Transverse colon (tissue), 4 donors: ENCODE measurements around the gene CCDC34. TPM values are rescaled to one million over a fixed set of nuclear protein-coding genes. Genes with fewer than 3 reads are reported as not detected.

ENCODE experiments used
- DNase-seq: peaks from one replicate; pipeline ENCODE4 v3.0.0-alpha.2; 2019
- H3K27ac ChIP-seq, 4 donors: fragments of 200-600 bp; sonication (generic); 2 replicates each; pipeline ENCODE4 v1.5.1; 2016 to 2018; ENCODE audit warnings: inconsistent platforms in 4 of 4
- H3K27me3 ChIP-seq: fragments of 200-600 bp; sonication (generic); 2 replicates; pipeline ENCODE4 v1.5.1; 2017; ENCODE audit warnings: inconsistent platforms
- H3K36me3 ChIP-seq, 4 donors: fragments of 200-600 bp; sonication (generic); 2 replicates each; pipeline ENCODE4 v1.5.1; 2017 to 2019; ENCODE audit warnings: inconsistent platforms in 4 of 4
- H3K4me1 ChIP-seq, 4 donors: fragments of 200-600 bp; sonication (generic); 2 replicates each; pipeline ENCODE4 v1.5.1; 2017 to 2020; ENCODE audit warnings: inconsistent platforms in 4 of 4
- H3K4me3 ChIP-seq, 4 donors: fragments of 200-600 bp; sonication (generic); 1 replicate in 1 of 4; 2 replicates in 3 of 4; pipeline versions ENCODE4 v1.5.1 to v1.6.1; 2017 to 2019; ENCODE audit warnings: inconsistent platforms in 4 of 4
- H3K9me3 ChIP-seq, 2 donors: fragments of 200-600 bp; sonication (generic); 2 replicates each; pipeline ENCODE4 v1.5.1; 2017 to 2019; ENCODE audit warnings: inconsistent platforms in 2 of 2
- EP300 ChIP-seq: sonication (generic); formaldehyde crosslinking; IDR thresholded peaks from one replicate; pipeline ENCODE4 v1.6.1; 2017; ENCODE audit warnings: antibody characterized with exemption, low read depth
- POLR2A ChIP-seq: fragments of 450-650 bp; IDR thresholded peaks from one replicate; pipeline ENCODE4 v1.6.1; 2016; ENCODE audit warnings: antibody characterized with exemption, mild to moderate bottlenecking, moderate library complexity
- POLR2AphosphoS5 ChIP-seq, 3 donors: sonication (generic); formaldehyde crosslinking; IDR thresholded peaks; one replicate each; pipeline ENCODE4 v1.6.1; 2016; ENCODE audit warnings: antibody characterized with exemption in 3 of 3
- WGBS, 2 donors: methylation state at CpG; one replicate each; pipeline ENCODE4 v1.1.5; 2018; ENCODE audit warnings: low coverage in 1 of 2; 5-methylcytosine and 5-hydroxymethylcytosine counted together
- in situ Hi-C, 4 donors: fragments of 200-750 bp; cut with MboI; loops; one replicate each; pipeline versions ENCODE4 v1.15.0 to v1.15.1; 2017; ENCODE audit warnings: low sequenced_read_pairs in 3 of 4, low pct_ligation_motif_present in 1 of 4, low pct_unique_long_range_greater_than_20kb in 1 of 4
- intact Hi-C: fragments of 100-400 bp; cut with DNase I; formaldehyde crosslinking; loops from one replicate; pipeline ENCODE4 v1.15.1; 2023; ENCODE audit warnings: low total_unique reads
- total RNA-seq, 4 donors: library from RNA; depleted of rRNA; stranded (reverse); fragments of >200 nt; gene quantifications; one replicate each; pipeline ENCODE4 v1.1.0, GENCODE V29; 2016
- TF ChIP-seq, protein P1 (sequence below), 5 experiments: fragments of 200-600 bp in 3 of 5; fragments of 450-650 bp in 2 of 5; sonication (generic) in 3 of 5; IDR thresholded peaks; 1 replicate in 2 of 5; 2 replicates in 3 of 5; pipeline ENCODE4 v1.5.1; 2016 to 2017; ENCODE audit warnings: antibody characterized with exemption in 5 of 5, inconsistent platforms in 3 of 5, mild to moderate bottlenecking in 2 of 5, moderate library complexity in 1 of 5

Gene CCDC34
- total RNA-seq, 4 donors from 2014 or later: 0.40 to 6.8 (median 5.6) TPM; not detected in 1

DNA sequence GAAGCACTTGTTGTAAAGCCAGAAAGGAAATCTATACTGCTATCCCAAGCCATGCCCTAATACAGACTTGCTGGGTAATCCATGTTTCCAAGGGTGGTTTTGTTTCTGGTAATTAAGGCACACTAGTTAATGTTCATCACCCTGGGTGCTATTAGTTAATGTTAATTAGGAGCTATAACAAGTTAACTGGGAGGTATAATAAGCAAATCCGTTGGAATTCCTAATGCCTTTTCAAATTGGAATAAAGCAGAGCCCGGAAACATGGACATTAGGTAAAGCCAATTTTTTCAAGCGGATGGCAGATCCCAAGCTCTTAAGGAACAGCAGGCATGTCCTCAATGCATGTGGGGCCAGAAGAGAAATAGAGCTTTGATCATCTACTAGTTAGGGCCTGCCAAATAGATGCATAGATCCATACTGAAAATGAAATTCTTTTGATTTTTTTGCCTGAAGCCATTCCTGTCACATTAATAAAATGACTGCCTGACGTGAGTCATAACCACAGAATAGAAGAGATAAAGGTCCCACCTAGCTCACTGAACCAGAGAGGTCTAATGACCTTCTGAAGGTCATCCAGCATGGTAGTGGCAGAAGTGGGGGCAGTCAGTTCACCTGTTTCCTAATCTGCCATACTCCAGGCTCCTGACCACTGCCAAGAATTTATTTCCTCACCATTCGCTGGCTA is 28.5 kb upstream of the CCDC34 start:
- 86 to 91% methylated on average over 5 of the region's 5 CpGs for WGBS, 2 donors
- Histone ChIP-seq H3K27me3 (no peaks in the 10 kb centered on the region), H3K36me3 (no peaks in the 10 kb centered on the region), H3K4me1 (peaks cover 21 to 84% (median 49%) of the 10 kb centered on the region in 4 donors), H3K27ac (peak overlapping the region; percentile 29 to 68 (median 48)), H3K4me3 (no peak overlapping the region), H3K9me3 (no peaks in the 10 kb centered on the region)
- DNase-seq: no peak
- TF ChIP-seq, protein P1, sequence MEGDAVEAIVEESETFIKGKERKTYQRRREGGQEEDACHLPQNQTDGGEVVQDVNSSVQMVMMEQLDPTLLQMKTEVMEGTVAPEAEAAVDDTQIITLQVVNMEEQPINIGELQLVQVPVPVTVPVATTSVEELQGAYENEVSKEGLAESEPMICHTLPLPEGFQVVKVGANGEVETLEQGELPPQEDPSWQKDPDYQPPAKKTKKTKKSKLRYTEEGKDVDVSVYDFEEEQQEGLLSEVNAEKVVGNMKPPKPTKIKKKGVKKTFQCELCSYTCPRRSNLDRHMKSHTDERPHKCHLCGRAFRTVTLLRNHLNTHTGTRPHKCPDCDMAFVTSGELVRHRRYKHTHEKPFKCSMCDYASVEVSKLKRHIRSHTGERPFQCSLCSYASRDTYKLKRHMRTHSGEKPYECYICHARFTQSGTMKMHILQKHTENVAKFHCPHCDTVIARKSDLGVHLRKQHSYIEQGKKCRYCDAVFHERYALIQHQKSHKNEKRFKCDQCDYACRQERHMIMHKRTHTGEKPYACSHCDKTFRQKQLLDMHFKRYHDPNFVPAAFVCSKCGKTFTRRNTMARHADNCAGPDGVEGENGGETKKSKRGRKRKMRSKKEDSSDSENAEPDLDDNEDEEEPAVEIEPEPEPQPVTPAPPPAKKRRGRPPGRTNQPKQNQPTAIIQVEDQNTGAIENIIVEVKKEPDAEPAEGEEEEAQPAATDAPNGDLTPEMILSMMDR (IDR thresholded peaks at IDR 0.05): no peak
- no peak for TF ChIP-seq POLR2A
- TF ChIP-seq EP300: no peak
- TF ChIP-seq POLR2AphosphoS5 (IDR thresholded peaks at IDR 0.05): no peak
- in situ Hi-C loops: no loop called here
- intact Hi-C loops: no loop called here

DNA sequence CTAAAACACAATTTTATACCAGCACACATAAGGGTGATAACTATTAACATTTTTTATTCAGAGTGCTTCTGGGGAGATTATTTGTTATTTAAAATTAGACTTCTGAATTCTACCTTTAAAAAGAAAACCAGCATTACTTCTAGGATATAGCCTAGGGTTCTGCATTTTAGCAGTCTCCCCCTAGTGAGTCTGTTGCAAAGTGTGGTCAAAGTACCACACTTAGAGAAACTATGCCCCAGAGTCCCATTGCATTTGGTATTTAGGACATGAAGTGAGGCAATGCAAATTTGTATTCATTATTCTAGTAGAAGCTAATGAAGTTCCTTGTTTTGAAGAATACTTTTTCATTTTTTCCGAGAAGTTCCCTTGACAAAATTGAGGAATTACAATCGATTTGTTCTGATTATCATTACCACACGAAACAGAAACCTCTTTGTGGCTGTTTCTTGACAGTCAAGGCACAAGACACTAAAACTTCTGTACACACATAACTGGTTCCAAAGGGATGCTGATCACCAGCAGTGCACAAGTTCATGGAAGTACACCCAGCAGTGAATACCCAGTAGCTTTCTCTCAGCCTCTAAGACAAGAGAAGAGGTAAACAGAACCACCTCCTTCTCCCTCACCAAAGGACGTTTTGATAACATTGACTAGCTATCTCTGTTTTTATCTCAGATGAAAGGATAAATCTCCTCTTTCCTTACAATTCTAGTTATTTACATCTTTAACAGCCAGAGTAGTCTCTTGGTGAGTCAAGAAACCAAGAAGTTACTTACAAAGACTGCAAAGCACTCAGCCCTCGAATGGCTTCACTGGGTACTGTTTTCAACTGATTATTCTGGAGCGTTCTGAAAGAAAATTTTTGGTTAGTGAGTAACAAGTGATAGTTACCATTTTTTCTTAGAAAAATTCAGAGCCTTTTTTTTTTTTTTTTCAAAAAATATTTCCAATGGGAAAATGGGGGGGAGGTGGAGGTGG is 27.6 kb upstream of the CCDC34 start:
- no peak for TF ChIP-seq POLR2A
- Histone ChIP-seq H3K36me3 (no peaks in the 10 kb centered on the region), H3K4me3 (no peak overlapping the region), H3K9me3 (no peaks in the 10 kb centered on the region), H3K27me3 (no peaks in the 10 kb centered on the region), H3K27ac (peak overlapping the region in 3 of 4 donors; percentile 59 to 68 (median 61)), H3K4me1 (peaks cover 13 to 75% (median 41%) of the 10 kb centered on the region in 4 donors)
- intact Hi-C loops: no loop called here
- WGBS, 2 donors: 68 to 81% methylated on average over 6 of the region's 6 CpGs
- in situ Hi-C loops: no loop called here
- DNase-seq: no peak

DNA sequence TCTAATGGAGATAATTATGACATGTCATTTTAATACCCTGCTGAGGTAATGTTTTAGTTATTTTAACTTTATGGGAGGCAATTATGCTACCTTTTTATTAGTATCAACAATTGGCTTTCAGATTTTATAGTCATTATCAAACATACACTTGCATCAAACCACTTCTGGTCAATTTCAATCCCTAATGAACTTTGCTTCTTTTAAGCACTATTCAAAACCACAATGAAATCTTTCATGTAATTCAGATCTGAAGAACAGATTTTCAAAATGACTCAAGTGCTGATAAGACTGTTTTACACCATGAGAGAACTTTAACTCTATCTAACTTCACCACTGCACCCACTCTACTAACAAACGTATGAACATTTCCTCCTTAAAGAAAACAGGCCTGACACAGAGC is 25.9 kb upstream of the CCDC34 start:
- H3K27me3 ChIP-seq: no peaks in the 10 kb centered on the region
- 24 to 29% methylated on average over 1 of the region's 1 CpG for WGBS, 2 donors
- H3K4me1 ChIP-seq: peaks cover 6 to 58% (median 30%) of the 10 kb centered on the region in 4 donors
- no peaks in the 10 kb centered on the region for H3K36me3 ChIP-seq
- TF ChIP-seq, protein P1 (IDR thresholded peaks at IDR 0.05): no peak
- no peak for TF ChIP-seq POLR2A
- TF ChIP-seq EP300: no peak
- TF ChIP-seq POLR2AphosphoS5 (IDR thresholded peaks at IDR 0.05): peak in 1 of 3 donors; percentile 12
- peak overlapping the region; percentile 37 to 68 (median 60) for H3K27ac ChIP-seq
- intact Hi-C loops (no loop called here), in situ Hi-C loops (loop anchor here in 1 of 4 donors (10.0 kb wide), 1 partner anchor 86 kb away; the partner anchor contains the start of gene LGR4)
- no peak for DNase-seq
- H3K9me3 ChIP-seq: no peaks in the 10 kb centered on the region
- no peak overlapping the region for H3K4me3 ChIP-seq

DNA sequence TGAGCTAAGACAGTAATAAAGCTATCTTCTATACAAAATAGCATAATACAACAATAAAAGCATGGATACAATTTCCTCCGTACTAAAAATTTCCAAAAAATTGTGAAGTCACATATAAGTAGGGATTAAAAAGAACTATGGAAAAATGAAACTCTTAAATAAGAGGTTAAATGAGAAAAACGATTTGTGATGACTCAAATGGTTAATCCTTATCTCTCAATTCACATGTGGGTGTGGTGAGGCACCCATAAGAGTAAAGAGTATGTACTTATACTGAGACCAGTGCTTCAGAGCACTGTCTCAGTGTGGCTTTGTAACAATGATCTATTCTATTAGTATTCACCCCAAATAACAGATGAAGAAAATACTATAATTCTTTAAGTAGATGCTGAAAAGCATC is 25.0 kb upstream of the CCDC34 start:
- in situ Hi-C loops (loop anchor here in 1 of 4 donors (10.0 kb wide), 1 partner anchor 87 kb away; the partner anchor contains the start of gene LGR4), intact Hi-C loops (no loop called here)
- Histone ChIP-seq H3K4me1 (peaks cover 6 to 52% (median 27%) of the 10 kb centered on the region in 4 donors), H3K4me3 (no peak overlapping the region), H3K36me3 (no peaks in the 10 kb centered on the region), H3K27ac (peak overlapping the region in 3 of 4 donors; percentile 44 to 61 (median 59)), H3K9me3 (no peaks in the 10 kb centered on the region), H3K27me3 (no peaks in the 10 kb centered on the region)
- TF ChIP-seq POLR2A (no peak), EP300 (no peak), POLR2AphosphoS5 (IDR thresholded peaks at IDR 0.05) (no peak)
- TF ChIP-seq, protein P1 (IDR thresholded peaks at IDR 0.05): no peak
- WGBS, 2 donors: 45 to 50% methylated on average over 1 to 2 of the region's 2 CpGs
- no peak for DNase-seq
